ENCODE measurements around the gene NES.

- TF ChIP-seq CTCF (conservative IDR thresholded peaks at IDR 0.05; ENCODE audit: low read depth in 2 of 2) (no peak), EZH2phosphoT487 (IDR thresholded peaks at IDR 0.05; ENCODE audit: unreplicated experiment) (no peak), REST (IDR thresholded peaks at IDR 0.05; ENCODE audit: unreplicated experiment) (no peak), EZH2 (IDR thresholded peaks at IDR 0.05; ENCODE audit: low read depth, unreplicated experiment) (no peak), STAT1 (IDR thresholded peaks at IDR 0.05; ENCODE audit: unreplicated experiment) (no peak), CREB1 (CRISPR knock-in tag; IDR thresholded peaks at IDR 0.05; ENCODE audit: low read depth) (no peak), NANOG (IDR thresholded peaks at IDR 0.05; ENCODE audit: borderline replicate concordance) (no peak), JUNB (IDR thresholded peaks at IDR 0.05; ENCODE audit: unreplicated experiment) (no peak), POLR2AphosphoS5 (IDR thresholded peaks at IDR 0.05; ENCODE audit: low read depth) (no peak), ZNF114 (CRISPR knock-in tag; IDR thresholded peaks at IDR 0.05) (no peak), ZNF331 (CRISPR knock-in tag; IDR thresholded peaks at IDR 0.05; ENCODE audit: low read depth) (no peak), ETS1 (IDR thresholded peaks at IDR 0.05) (no peak)
Observed at GRCh38 chr1:156721535-156721934, 44.3 kb upstream of the NES start.
